ENCODE results near the gene AASS. TPM values are rescaled to one million over a fixed set of nuclear protein-coding genes. Genes with fewer than 3 reads are reported as not detected.

AASS gene
- polyA plus RNA-seq, 2 of the 4 experiments (the other 2 are of a cell fraction) = 0.04 to 0.21 TPM

- Histone ChIP-seq H3K4me1 (no peaks in the 10 kb centered on the region), H3K27ac (no peak overlapping the region), H3K4me3 (peak overlapping the region; percentile 30; the same call in 2 of the 3 replicates), H3K4me2 (peak overlapping the region; percentile 60), H3K9me3 (no peaks in the 10 kb centered on the region)
- ChIA-PET CTCF (no interaction called here), POLR2A (no interaction called here)
- WGBS (ENCODE audit: missing lambda C conversion rate) = 0% methylated on average over 1 of the region's 1 CpG
- ATAC-seq (no peak), FAIRE-seq (no peak), DNase-seq (ENCODE audit: low read depth in 1 of 2, low spot score in 1 of 2) (no peak)
- TF ChIP-seq TP53 (CRISPR knock-in tag; IDR thresholded peaks at IDR 0.05) (no peak), EHMT2 (IDR thresholded peaks at IDR 0.05; ENCODE audit: low read depth) (no peak), POLR2A (IDR thresholded peaks at IDR 0.05; ENCODE audit: low read length) (no peak), MAZ (IDR thresholded peaks at IDR 0.05; ENCODE audit: borderline replicate concordance, low read depth, low read length) (no peak), CTCF (IDR thresholded peaks at IDR 0.05) (no peak), NR3C1 (IDR thresholded peaks at IDR 0.05) (no peak), ELK1 (IDR thresholded peaks at IDR 0.05; ENCODE audit: low read depth, low read length) (no peak), MAFK (IDR thresholded peaks at IDR 0.05; ENCODE audit: partially characterized antibody) (no peak), ZNF302 (CRISPR knock-in tag; IDR thresholded peaks at IDR 0.05) (no peak), BCL3 (IDR thresholded peaks at IDR 0.05) (no peak), GATA3 (IDR thresholded peaks at IDR 0.05; ENCODE audit: borderline replicate concordance) (no peak), FOSB (CRISPR knock-in tag; IDR thresholded peaks at IDR 0.05) (no peak), RAD21 (conservative IDR thresholded peaks at IDR 0.05 in 1 of 2, IDR thresholded peaks at IDR 0.05 in 1 of 2) (no peak), CHD2 (IDR thresholded peaks at IDR 0.05; ENCODE audit: low read length, partially characterized antibody) (no peak), ESRRA (IDR thresholded peaks at IDR 0.05; ENCODE audit: borderline replicate concordance, low read length) (no peak)
- TF ChIP-seq, protein P1, sequence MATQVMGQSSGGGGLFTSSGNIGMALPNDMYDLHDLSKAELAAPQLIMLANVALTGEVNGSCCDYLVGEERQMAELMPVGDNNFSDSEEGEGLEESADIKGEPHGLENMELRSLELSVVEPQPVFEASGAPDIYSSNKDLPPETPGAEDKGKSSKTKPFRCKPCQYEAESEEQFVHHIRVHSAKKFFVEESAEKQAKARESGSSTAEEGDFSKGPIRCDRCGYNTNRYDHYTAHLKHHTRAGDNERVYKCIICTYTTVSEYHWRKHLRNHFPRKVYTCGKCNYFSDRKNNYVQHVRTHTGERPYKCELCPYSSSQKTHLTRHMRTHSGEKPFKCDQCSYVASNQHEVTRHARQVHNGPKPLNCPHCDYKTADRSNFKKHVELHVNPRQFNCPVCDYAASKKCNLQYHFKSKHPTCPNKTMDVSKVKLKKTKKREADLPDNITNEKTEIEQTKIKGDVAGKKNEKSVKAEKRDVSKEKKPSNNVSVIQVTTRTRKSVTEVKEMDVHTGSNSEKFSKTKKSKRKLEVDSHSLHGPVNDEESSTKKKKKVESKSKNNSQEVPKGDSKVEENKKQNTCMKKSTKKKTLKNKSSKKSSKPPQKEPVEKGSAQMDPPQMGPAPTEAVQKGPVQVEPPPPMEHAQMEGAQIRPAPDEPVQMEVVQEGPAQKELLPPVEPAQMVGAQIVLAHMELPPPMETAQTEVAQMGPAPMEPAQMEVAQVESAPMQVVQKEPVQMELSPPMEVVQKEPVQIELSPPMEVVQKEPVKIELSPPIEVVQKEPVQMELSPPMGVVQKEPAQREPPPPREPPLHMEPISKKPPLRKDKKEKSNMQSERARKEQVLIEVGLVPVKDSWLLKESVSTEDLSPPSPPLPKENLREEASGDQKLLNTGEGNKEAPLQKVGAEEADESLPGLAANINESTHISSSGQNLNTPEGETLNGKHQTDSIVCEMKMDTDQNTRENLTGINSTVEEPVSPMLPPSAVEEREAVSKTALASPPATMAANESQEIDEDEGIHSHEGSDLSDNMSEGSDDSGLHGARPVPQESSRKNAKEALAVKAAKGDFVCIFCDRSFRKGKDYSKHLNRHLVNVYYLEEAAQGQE (IDR thresholded peaks at IDR 0.05) = no peak
These were observed 7.3 kb downstream of the AASS start for GRCh38 chr7:122136639-122137245.

DNA sequence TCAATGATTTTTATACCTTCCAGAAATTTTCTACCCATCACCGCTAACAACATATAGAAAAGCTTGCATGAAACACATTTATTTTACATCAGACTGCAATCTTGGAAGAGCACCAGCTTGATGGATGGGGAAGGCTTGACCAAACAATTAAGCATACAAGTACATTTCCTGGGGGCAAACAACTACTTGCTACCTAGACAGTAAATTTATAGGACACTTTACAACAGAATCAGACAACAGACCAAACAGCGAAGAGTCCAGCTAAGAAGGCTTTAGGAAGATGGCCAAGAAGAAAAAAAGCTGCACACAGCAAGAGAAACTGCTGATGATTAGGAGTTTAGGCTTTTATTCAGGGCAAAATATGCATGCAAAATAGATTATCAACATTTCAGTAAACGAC is 8.0 kb downstream of the AASS start:
- no peak overlapping the region for H3K27ac ChIP-seq
- H3K4me2 ChIP-seq = no peak overlapping the region; the same call in 2 of the 3 replicates
- no peak for ATAC-seq
- no peak overlapping the region for H3K4me3 ChIP-seq
- no peak for FAIRE-seq
- TF ChIP-seq RAD21 (conservative IDR thresholded peaks at IDR 0.05 in 1 of 2, IDR thresholded peaks at IDR 0.05 in 1 of 2) (no peak), FOSB (CRISPR knock-in tag; IDR thresholded peaks at IDR 0.05) (no peak), SREBF2 (IDR thresholded peaks at IDR 0.05) (no peak), KDM5A (IDR thresholded peaks at IDR 0.05) (no peak), MAFK (IDR thresholded peaks at IDR 0.05; ENCODE audit: partially characterized antibody) (no peak), TP53 (CRISPR knock-in tag; IDR thresholded peaks at IDR 0.05) (no peak), HOXB5 (CRISPR knock-in tag; IDR thresholded peaks at IDR 0.05) (no peak)
- TF ChIP-seq, protein P2, sequence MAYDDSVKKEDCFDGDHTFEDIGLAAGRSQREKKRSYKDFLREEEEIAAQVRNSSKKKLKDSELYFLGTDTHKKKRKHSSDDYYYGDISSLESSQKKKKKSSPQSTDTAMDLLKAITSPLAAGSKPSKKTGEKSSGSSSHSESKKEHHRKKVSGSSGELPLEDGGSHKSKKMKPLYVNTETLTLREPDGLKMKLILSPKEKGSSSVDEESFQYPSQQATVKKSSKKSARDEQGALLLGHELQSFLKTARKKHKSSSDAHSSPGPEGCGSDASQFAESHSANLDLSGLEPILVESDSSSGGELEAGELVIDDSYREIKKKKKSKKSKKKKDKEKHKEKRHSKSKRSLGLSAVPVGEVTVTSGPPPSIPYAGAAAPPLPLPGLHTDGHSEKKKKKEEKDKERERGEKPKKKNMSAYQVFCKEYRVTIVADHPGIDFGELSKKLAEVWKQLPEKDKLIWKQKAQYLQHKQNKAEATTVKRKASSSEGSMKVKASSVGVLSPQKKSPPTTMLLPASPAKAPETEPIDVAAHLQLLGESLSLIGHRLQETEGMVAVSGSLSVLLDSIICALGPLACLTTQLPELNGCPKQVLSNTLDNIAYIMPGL (CRISPR knock-in tag; IDR thresholded peaks at IDR 0.05; ENCODE audit: borderline replicate concordance) = no peak
- TF ChIP-seq, protein P3, sequence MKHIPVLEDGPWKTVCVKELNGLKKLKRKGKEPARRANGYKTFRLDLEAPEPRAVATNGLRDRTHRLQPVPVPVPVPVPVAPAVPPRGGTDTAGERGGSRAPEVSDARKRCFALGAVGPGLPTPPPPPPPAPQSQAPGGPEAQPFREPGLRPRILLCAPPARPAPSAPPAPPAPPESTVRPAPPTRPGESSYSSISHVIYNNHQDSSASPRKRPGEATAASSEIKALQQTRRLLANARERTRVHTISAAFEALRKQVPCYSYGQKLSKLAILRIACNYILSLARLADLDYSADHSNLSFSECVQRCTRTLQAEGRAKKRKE (CRISPR knock-in tag; IDR thresholded peaks at IDR 0.05; ENCODE audit: low read depth) = no peak
- TF ChIP-seq, protein P4, sequence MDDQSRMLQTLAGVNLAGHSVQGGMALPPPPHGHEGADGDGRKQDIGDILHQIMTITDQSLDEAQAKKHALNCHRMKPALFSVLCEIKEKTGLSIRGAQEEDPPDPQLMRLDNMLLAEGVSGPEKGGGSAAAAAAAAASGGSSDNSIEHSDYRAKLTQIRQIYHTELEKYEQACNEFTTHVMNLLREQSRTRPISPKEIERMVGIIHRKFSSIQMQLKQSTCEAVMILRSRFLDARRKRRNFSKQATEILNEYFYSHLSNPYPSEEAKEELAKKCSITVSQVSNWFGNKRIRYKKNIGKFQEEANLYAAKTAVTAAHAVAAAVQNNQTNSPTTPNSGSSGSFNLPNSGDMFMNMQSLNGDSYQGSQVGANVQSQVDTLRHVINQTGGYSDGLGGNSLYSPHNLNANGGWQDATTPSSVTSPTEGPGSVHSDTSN (IDR thresholded peaks at IDR 0.05) = no peak
- CTCF ChIA-PET = no interaction called here
- DNase-seq (ENCODE audit: low read depth in 1 of 2, low spot score in 1 of 2) = no peak
- H3K4me1 ChIP-seq = no peaks in the 10 kb centered on the region
- POLR2A ChIA-PET = no interaction called here
- 58% methylated on average over 3 of the region's 3 CpGs for WGBS (ENCODE audit: missing lambda C conversion rate)
- H3K9me3 ChIP-seq = no peaks in the 10 kb centered on the region

All from A549 (cell line).